NCI-H1694 treated with DMSO at 0.1 percent for 48 hours (cell line): Measurements from ENCODE around the gene NFYA.

Experiments
- DNase-seq: peaks from one replicate; lab custom pipeline; 2025; lab: John Stamatoyannopoulos, UW

NFYA gene

GRCh38 chr6:41073203-41073967, 611 bp downstream of the NFYA start:
- peak; percentile 53 for DNase-seq

- no peak for DNase-seq
These were observed 1.4 kb downstream of the NFYA start for GRCh38 chr6:41073968-41074691.

- DNase-seq = no peak
These were observed 2.1 kb downstream of the NFYA start for GRCh38 chr6:41074692-41075436.

GRCh38 chr6:41075651-41076626, 3.2 kb downstream of the NFYA start:
- no peak for DNase-seq

- DNase-seq = no peak
These were observed 4.8 kb downstream of the NFYA start for GRCh38 chr6:41077536-41077935.

GRCh38 chr6:41078101-41078500, 5.3 kb downstream of the NFYA start:
- no peak for DNase-seq

- no peak for DNase-seq
These were observed 6.3 kb downstream of the NFYA start for GRCh38 chr6:41079080-41079479.

GRCh38 chr6:41080621-41081020, 7.8 kb downstream of the NFYA start:
- no peak for DNase-seq

- no peak for DNase-seq
These were observed 10.3 kb downstream of the NFYA start for GRCh38 chr6:41083072-41083471.

GRCh38 chr6:41085182-41085581, 12.4 kb downstream of the NFYA start:
- no peak for DNase-seq

- DNase-seq = no peak
These were observed 15.7 kb downstream of the NFYA start for GRCh38 chr6:41088451-41088850.

- DNase-seq = no peak
These were observed 18.3 kb downstream of the NFYA start for GRCh38 chr6:41090841-41091761.

- no peak for DNase-seq
These were observed 19.8 kb downstream of the NFYA start for GRCh38 chr6:41092421-41093140.

GRCh38 chr6:41093729-41094128, 21.0 kb downstream of the NFYA start:
- DNase-seq = no peak

GRCh38 chr6:41097467-41098090, 24.8 kb downstream of the NFYA start:
- no peak for DNase-seq

GRCh38 chr6:41098366-41098765, 25.6 kb downstream of the NFYA start:
- no peak for DNase-seq

GRCh38 chr6:41100871-41101287, 28.1 kb downstream of the NFYA start:
- DNase-seq = no peak

GRCh38 chr6:41103847-41104246, 31.1 kb downstream of the NFYA start:
- no peak for DNase-seq

GRCh38 chr6:41111017-41111416, 38.2 kb downstream of the NFYA start:
- DNase-seq = no peak
